HG02798 (cell line): ENCODE data around the gene MOCOS.
"Not testable (repeated sequence)": the region's sequence is repeated elsewhere in the genome, so short reads cannot be mapped to it uniquely, and the experiment has no call there.

Experiments
- ATAC-seq: cut with Tn5 transposase; IDR thresholded peaks from one replicate; pipeline ENCODE4 v1.9.1; 2021; ENCODE audit warnings: mild to moderate bottlenecking; ENCODE audit not compliant: unreplicated experiment, poor library complexity

MOCOS gene

GRCh38 chr18:36199691-36200295 lies 12.5 kb downstream of the MOCOS start:
- ATAC-seq, result no peak

GRCh38 chr18:36200354-36200771 lies 13.1 kb downstream of the MOCOS start:
- no peak for ATAC-seq

- no peak for ATAC-seq
Measured at GRCh38 chr18:36201765-36202164, 14.5 kb downstream of the MOCOS start.

- ATAC-seq, result no peak
Measured at GRCh38 chr18:36203360-36203895, 16.1 kb downstream of the MOCOS start.

GRCh38 chr18:36205166-36205565 lies 17.9 kb downstream of the MOCOS start:
- no peak for ATAC-seq

- no peak for ATAC-seq
Measured at GRCh38 chr18:36207303-36207702, 20.0 kb downstream of the MOCOS start.

GRCh38 chr18:36207969-36208368 lies 20.7 kb downstream of the MOCOS start:
- not testable (repeated sequence) for ATAC-seq

GRCh38 chr18:36211612-36212065 lies 24.3 kb downstream of the MOCOS start:
- ATAC-seq, result no peak

GRCh38 chr18:36212301-36213171 lies 25.2 kb downstream of the MOCOS start:
- no peak for ATAC-seq

- no peak for ATAC-seq
Measured at GRCh38 chr18:36214811-36215210, 27.5 kb downstream of the MOCOS start.

GRCh38 chr18:36215577-36215976 lies 28.3 kb downstream of the MOCOS start:
- ATAC-seq, result no peak

- ATAC-seq, result no peak
Measured at GRCh38 chr18:36217348-36217747, 30.1 kb downstream of the MOCOS start.

- no peak for ATAC-seq
Measured at GRCh38 chr18:36229188-36229587, 41.9 kb downstream of the MOCOS start.

- not testable (repeated sequence) for ATAC-seq
Measured at GRCh38 chr18:36240510-36240909, 53.2 kb downstream of the MOCOS start.

GRCh38 chr18:36241831-36242230 lies 54.5 kb downstream of the MOCOS start:
- ATAC-seq, result no peak

- ATAC-seq, result no peak
Measured at GRCh38 chr18:36247036-36247435, 59.7 kb downstream of the MOCOS start.

- ATAC-seq, result no peak
Measured at GRCh38 chr18:36249392-36249791, 62.1 kb downstream of the MOCOS start.

GRCh38 chr18:36250827-36251226 lies 63.5 kb downstream of the MOCOS start:
- no peak for ATAC-seq

GRCh38 chr18:36255072-36255698 lies 67.9 kb downstream of the MOCOS start:
- ATAC-seq, result no peak

- ATAC-seq, result no peak
Measured at GRCh38 chr18:36256094-36256493, 68.8 kb downstream of the MOCOS start.

GRCh38 chr18:36262971-36263370 lies 75.7 kb downstream of the MOCOS start:
- ATAC-seq, result no peak
